Kasumi-1 (cell line): ENCODE results near the gene ZEB2.

ENCODE experiments used
- DNase-seq, 2 experiments: peaks; one replicate each; lab custom pipeline; 2025; lab: John Stamatoyannopoulos, UW

ZEB2 gene

GRCh38 chr2:144528108-144528507 lies 8.2 kb upstream of the ZEB2 start:
- DNase-seq = no peak

GRCh38 chr2:144526831-144527230 lies 6.9 kb upstream of the ZEB2 start:
- DNase-seq = no peak

GRCh38 chr2:144524118-144525009 lies 4.4 kb upstream of the ZEB2 start:
- peak; percentile 38 to 53 for DNase-seq

- no peak for DNase-seq
These were observed 3.7 kb upstream of the ZEB2 start for GRCh38 chr2:144523596-144524117.

- no peak for DNase-seq
These were observed 3.1 kb upstream of the ZEB2 start for GRCh38 chr2:144522897-144523595.

GRCh38 chr2:144522176-144522896 lies 2.4 kb upstream of the ZEB2 start:
- DNase-seq = peak; percentile 17 to 44

- no peak for DNase-seq
These were observed 1.8 kb upstream of the ZEB2 start for GRCh38 chr2:144521686-144522085.

GRCh38 chr2:144520756-144521487 lies 1.0 kb upstream of the ZEB2 start:
- DNase-seq = no peak

GRCh38 chr2:144519597-144519933 lies 354 bp downstream of the ZEB2 start:
- no peak for DNase-seq

GRCh38 chr2:144518748-144519596 lies 947 bp downstream of the ZEB2 start:
- peak; percentile 34 to 59 for DNase-seq

GRCh38 chr2:144517866-144518747 lies 1.8 kb downstream of the ZEB2 start:
- peak; percentile 48 to 61 for DNase-seq

- peak; percentile 59 to 69 for DNase-seq
These were observed 2.7 kb downstream of the ZEB2 start for GRCh38 chr2:144516981-144517865.

- peak in 1 of 2 experiments; percentile 75 for DNase-seq
These were observed 3.4 kb downstream of the ZEB2 start for GRCh38 chr2:144516411-144516980.

- DNase-seq = peak; percentile 58 to 76
These were observed 4.1 kb downstream of the ZEB2 start for GRCh38 chr2:144515696-144516410.

GRCh38 chr2:144515099-144515695 lies 4.7 kb downstream of the ZEB2 start:
- DNase-seq = peak in 1 of 2 experiments; percentile 69

- DNase-seq = no peak
These were observed 5.3 kb downstream of the ZEB2 start for GRCh38 chr2:144514616-144515091.
